Measurements from ENCODE around the gene KIRREL3.

Gene KIRREL3

GRCh38 chr11:126663749-126664592, 336.6 kb downstream of the KIRREL3 start:
- no peak for DNase-seq (ENCODE audit: low read depth)

GRCh38 chr11:126662035-126662790, 338.4 kb downstream of the KIRREL3 start:
- no peak for DNase-seq (ENCODE audit: low read depth)

- no peak for DNase-seq (ENCODE audit: low read depth)
These were observed 339.7 kb downstream of the KIRREL3 start for GRCh38 chr11:126660761-126661425.

- no peak for DNase-seq (ENCODE audit: low read depth)
These were observed 340.2 kb downstream of the KIRREL3 start for GRCh38 chr11:126660321-126660720.

- DNase-seq (ENCODE audit: low read depth): no peak
These were observed 342.1 kb downstream of the KIRREL3 start for GRCh38 chr11:126658306-126659056.

- no peak for DNase-seq (ENCODE audit: low read depth)
These were observed 344.8 kb downstream of the KIRREL3 start for GRCh38 chr11:126655807-126656128.

GRCh38 chr11:126654886-126655806, 345.4 kb downstream of the KIRREL3 start:
- DNase-seq (ENCODE audit: low read depth): no peak

- DNase-seq (ENCODE audit: low read depth): no peak
These were observed 347.5 kb downstream of the KIRREL3 start for GRCh38 chr11:126653040-126653439.

GRCh38 chr11:126647735-126648134, 352.8 kb downstream of the KIRREL3 start:
- DNase-seq (ENCODE audit: low read depth): peak; percentile 67

- peak; percentile 11 for DNase-seq (ENCODE audit: low read depth)
These were observed 353.6 kb downstream of the KIRREL3 start for GRCh38 chr11:126646701-126647557.

GRCh38 chr11:126645186-126645585, 355.4 kb downstream of the KIRREL3 start:
- DNase-seq (ENCODE audit: low read depth): peak; percentile 54

- DNase-seq (ENCODE audit: low read depth): no peak
These were observed 360.4 kb downstream of the KIRREL3 start for GRCh38 chr11:126640186-126640585.

- DNase-seq (ENCODE audit: low read depth): no peak
These were observed 360.9 kb downstream of the KIRREL3 start for GRCh38 chr11:126639692-126640091.

- DNase-seq (ENCODE audit: low read depth): no peak
These were observed 361.9 kb downstream of the KIRREL3 start for GRCh38 chr11:126638648-126639047.

GRCh38 chr11:126637795-126638175, 362.8 kb downstream of the KIRREL3 start:
- peak; percentile 64 for DNase-seq (ENCODE audit: low read depth)

GRCh38 chr11:126636911-126637794, 363.4 kb downstream of the KIRREL3 start:
- DNase-seq (ENCODE audit: low read depth): peak; percentile 27

- DNase-seq (ENCODE audit: low read depth): no peak
These were observed 365.1 kb downstream of the KIRREL3 start for GRCh38 chr11:126635511-126635910.

GRCh38 chr11:126634963-126635362, 365.6 kb downstream of the KIRREL3 start:
- DNase-seq (ENCODE audit: low read depth): no peak

- no peak for DNase-seq (ENCODE audit: low read depth)
These were observed 367.2 kb downstream of the KIRREL3 start for GRCh38 chr11:126633330-126633729.

Data from HS-27A (cell line).